ENCODE measurements around the gene NFIA. TPM values are rescaled to one million over a fixed set of nuclear protein-coding genes. Genes with fewer than 3 reads are reported as not detected.

Gene NFIA
- total and polyA plus RNA-seq, 12 donors: 15.6 to 109 (median 66.3) TPM

DNA sequence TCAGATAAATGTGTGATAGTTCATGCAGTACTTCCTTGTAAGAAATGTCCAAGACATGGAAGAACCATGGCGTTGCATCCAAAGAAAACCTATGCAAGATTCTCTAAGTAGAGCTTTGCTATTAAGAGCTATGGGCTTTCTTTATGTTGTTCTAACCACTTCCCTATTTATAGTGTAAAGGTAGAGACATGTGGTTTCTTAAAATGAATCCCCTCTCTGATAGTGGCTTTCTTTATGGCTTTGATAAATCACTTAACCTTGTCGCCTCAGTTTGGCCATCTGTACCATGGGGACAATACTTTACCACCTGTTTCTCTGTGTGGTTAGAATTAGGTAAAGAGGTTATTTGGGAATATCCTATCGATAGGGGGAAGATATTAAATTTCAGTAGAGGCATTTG is 305.5 kb downstream of the NFIA start:
- Histone ChIP-seq H3K4me1 (replicated peaks in 1 of 2) (no peaks in the 10 kb centered on the region), H3K27me3 (no peaks in the 10 kb centered on the region), H3K4me3 (no peak overlapping the region), H3K36me3 (replicated peaks in 1 of 2) (peaks cover 0 to 11% of the 10 kb centered on the region in 2 donors), H3K9me3 (replicated peaks in 1 of 3) (peaks cover 0 to 5% (median 0%) of the 10 kb centered on the region in 3 donors), H3K27ac (no peak overlapping the region)
- DNase-seq: no peak
- 75 to 96% (median 94%) methylated on average over 3 of the region's 3 CpGs for WGBS, 4 donors
- TF ChIP-seq, protein P1, sequence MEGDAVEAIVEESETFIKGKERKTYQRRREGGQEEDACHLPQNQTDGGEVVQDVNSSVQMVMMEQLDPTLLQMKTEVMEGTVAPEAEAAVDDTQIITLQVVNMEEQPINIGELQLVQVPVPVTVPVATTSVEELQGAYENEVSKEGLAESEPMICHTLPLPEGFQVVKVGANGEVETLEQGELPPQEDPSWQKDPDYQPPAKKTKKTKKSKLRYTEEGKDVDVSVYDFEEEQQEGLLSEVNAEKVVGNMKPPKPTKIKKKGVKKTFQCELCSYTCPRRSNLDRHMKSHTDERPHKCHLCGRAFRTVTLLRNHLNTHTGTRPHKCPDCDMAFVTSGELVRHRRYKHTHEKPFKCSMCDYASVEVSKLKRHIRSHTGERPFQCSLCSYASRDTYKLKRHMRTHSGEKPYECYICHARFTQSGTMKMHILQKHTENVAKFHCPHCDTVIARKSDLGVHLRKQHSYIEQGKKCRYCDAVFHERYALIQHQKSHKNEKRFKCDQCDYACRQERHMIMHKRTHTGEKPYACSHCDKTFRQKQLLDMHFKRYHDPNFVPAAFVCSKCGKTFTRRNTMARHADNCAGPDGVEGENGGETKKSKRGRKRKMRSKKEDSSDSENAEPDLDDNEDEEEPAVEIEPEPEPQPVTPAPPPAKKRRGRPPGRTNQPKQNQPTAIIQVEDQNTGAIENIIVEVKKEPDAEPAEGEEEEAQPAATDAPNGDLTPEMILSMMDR (IDR thresholded peaks at IDR 0.05): no peak
- TF ChIP-seq POLR2A (IDR thresholded peaks at IDR 0.05): no peak
- intact Hi-C loops (cut with DNase I): no loop called here

DNA sequence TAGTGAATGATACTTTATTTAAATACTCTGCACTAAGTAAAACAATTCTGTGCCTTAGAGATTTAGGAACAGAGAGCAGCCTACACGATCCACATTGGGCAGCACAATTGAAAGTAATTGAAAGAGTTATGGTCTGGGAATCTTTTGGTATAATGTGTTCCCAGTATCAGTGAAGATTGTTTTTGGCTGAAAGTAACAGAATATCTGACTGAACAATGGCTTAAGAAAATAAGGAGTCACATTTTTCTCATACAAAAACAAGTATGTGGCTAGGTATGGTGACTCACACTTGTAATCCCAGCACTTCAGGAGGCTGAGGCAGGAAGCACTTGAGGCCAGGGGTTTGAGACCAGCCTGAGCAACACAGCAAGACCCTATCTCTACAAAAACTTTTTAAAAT is 306.2 kb downstream of the NFIA start:
- intact Hi-C loops (cut with DNase I): no loop called here
- no peak for DNase-seq
- H3K9me3 ChIP-seq (replicated peaks in 1 of 3): peaks cover 0 to 5% (median 0%) of the 10 kb centered on the region in 3 donors
- 74 to 94% (median 86%) methylated on average over 1 of the region's 1 CpG for WGBS, 4 donors
- H3K27me3 ChIP-seq: no peaks in the 10 kb centered on the region
- H3K4me3 ChIP-seq: no peak overlapping the region
- H3K36me3 ChIP-seq (replicated peaks in 1 of 2): peaks cover 0 to 4% of the 10 kb centered on the region in 2 donors
- TF ChIP-seq, protein P1 (IDR thresholded peaks at IDR 0.05): no peak
- TF ChIP-seq POLR2A (IDR thresholded peaks at IDR 0.05): no peak
- no peaks in the 10 kb centered on the region for H3K4me1 ChIP-seq (replicated peaks in 1 of 2)
- no peak overlapping the region for H3K27ac ChIP-seq

DNA sequence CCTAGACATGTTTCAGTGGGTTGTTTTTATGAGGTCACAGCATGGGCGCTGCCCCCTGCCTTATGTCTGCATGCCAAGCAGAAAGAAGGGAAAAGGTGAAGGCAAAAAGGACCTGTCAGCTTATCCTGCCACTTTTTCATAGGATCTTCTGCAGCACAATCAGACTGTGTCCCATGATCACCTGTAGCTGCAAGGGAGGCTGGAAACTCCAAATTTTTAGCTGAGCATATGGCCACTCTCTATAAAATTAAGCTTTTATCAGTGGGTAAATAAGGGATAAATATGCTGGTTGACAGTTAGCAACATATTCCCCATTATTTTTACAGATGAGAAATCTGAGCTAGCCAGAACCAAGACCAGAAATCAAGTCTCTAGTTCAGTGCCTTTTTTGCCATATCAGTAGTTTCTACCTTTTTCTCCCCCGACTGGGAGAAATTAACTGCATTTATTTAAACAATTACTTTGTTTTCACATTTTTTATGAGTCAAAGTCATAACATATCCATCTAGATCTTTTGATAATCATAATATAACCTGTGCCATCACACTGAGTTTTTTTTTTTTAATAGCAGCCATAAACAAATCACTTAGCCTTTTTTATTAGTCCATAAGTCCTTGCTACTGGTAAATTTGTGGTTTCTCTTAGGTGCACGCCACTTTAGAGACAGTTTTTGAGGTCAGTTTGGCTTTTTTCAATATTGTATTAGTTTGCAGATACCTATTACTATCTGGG is 307.0 kb downstream of the NFIA start:
- intact Hi-C loops (cut with DNase I): no loop called here
- no peak for TF ChIP-seq POLR2A (IDR thresholded peaks at IDR 0.05)
- TF ChIP-seq, protein P1 (IDR thresholded peaks at IDR 0.05): no peak
- Histone ChIP-seq H3K36me3 (replicated peaks in 1 of 2) (no peaks in the 10 kb centered on the region), H3K9me3 (replicated peaks in 1 of 3) (peaks cover 0 to 5% (median 0%) of the 10 kb centered on the region in 3 donors), H3K27me3 (no peaks in the 10 kb centered on the region), H3K27ac (no peak overlapping the region), H3K4me1 (replicated peaks in 1 of 2) (no peaks in the 10 kb centered on the region), H3K4me3 (no peak overlapping the region)
- WGBS, 4 donors: 83 to 100% (median 93%) methylated on average over 3 of the region's 3 CpGs
- DNase-seq: no peak

DNA sequence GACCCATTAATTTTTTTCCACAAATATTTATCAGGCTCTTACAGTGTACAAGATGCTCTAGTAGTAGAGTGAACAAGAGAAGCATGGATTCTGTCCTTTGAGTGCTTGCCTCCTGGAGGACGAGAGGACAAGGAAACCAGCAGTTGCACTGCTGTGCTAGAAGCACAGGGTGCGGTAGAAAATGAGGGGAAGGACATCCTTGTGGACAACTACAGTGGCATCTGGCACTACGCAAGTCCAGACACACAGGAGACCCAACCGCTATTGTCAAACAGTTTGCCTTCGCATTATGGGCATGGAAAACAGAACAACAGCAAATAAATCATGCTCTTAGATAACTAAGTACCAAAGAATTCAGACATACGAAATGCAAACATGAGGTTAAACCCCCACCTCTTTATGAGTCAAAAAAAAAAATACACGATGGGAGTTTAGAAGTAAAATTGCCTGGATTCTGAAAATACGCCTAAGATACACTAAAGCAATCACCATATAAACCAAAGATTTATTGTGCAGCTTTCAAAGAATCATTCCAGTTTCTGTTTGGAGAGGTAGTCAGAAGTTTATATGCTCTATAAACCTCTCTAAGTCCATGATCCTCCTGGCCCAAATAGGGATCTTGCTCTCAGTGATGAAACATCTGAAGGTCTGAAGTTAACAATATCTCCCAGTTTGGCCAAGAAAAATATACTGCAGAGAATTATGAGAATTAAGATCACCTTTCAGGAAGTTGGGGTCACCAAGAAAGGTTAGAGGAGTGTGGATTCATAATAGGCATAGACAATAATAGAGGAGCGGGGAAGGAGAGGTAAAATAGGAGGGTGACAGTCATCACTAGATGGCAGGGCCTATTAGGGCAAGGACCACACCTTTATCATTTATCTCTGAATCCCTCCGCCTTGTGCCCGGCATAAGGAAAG is 307.8 kb downstream of the NFIA start:
- intact Hi-C loops (cut with DNase I): no loop called here
- Histone ChIP-seq H3K4me3 (no peak overlapping the region), H3K27me3 (no peaks in the 10 kb centered on the region), H3K9me3 (replicated peaks in 1 of 3) (peaks cover 0 to 5% (median 0%) of the 10 kb centered on the region in 3 donors), H3K27ac (no peak overlapping the region), H3K36me3 (replicated peaks in 1 of 2) (no peaks in the 10 kb centered on the region), H3K4me1 (replicated peaks in 1 of 2) (no peaks in the 10 kb centered on the region)
- no peak for DNase-seq
- 84 to 90% (median 87%) methylated on average over 11 of the region's 11 CpGs for WGBS, 4 donors
- no peak for TF ChIP-seq POLR2A (IDR thresholded peaks at IDR 0.05)
- TF ChIP-seq, protein P1 (IDR thresholded peaks at IDR 0.05): no peak
